Prostate gland (tissue), 2 donors: ENCODE data around the gene DHODH.

Experiments
- POLR2AphosphoS5 ChIP-seq: sonication (generic); formaldehyde crosslinking; IDR thresholded peaks from one replicate; pipeline ENCODE4 v1.6.1; 2017; ENCODE audit warnings: antibody characterized with exemption
- TF ChIP-seq, protein P1 (sequence below), 4 experiments: fragments of 200-600 bp in 2 of 4; fragments of 450-650 bp in 2 of 4; sonication (generic) in 2 of 4; IDR thresholded peaks; 1 replicate in 3 of 4; 2 replicates in 1 of 4; pipeline ENCODE4 v1.5.1; 2016 to 2019; ENCODE audit warnings: antibody characterized with exemption in 4 of 4, mild to moderate bottlenecking in 2 of 4, moderate library complexity in 2 of 4

DNA sequence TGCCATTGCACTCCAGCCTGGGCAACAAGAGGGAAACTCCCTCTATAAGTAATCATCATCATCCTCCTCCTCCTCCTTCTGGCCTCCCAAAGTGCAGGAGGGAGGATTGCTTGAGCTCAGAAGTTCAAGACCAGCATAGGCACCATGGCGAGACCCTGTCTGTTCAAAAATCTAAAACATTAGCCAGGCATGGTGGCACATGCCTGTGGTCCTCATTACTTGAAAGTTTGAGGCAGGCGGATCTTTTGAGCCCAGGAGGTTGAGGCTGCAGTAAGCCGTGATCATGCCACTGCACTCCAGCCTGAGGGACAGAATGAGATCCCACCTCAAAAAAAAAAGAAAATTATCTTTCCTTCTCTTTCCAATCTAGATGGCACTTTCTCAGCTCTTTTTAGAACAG is 36.2 kb upstream of the DHODH start:
- no peak for TF ChIP-seq POLR2AphosphoS5
- TF ChIP-seq, protein P1, sequence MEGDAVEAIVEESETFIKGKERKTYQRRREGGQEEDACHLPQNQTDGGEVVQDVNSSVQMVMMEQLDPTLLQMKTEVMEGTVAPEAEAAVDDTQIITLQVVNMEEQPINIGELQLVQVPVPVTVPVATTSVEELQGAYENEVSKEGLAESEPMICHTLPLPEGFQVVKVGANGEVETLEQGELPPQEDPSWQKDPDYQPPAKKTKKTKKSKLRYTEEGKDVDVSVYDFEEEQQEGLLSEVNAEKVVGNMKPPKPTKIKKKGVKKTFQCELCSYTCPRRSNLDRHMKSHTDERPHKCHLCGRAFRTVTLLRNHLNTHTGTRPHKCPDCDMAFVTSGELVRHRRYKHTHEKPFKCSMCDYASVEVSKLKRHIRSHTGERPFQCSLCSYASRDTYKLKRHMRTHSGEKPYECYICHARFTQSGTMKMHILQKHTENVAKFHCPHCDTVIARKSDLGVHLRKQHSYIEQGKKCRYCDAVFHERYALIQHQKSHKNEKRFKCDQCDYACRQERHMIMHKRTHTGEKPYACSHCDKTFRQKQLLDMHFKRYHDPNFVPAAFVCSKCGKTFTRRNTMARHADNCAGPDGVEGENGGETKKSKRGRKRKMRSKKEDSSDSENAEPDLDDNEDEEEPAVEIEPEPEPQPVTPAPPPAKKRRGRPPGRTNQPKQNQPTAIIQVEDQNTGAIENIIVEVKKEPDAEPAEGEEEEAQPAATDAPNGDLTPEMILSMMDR (IDR thresholded peaks at IDR 0.05) = no peak
